SK-N-SH treated with all-trans-retinoic acid at 6 μM for 48 hours (cell line): ENCODE data around the gene HADHA.

Experiments used
- ARNTL ChIP-seq: fragments of 450-650 bp; formaldehyde crosslinking; IDR thresholded peaks from 2 replicates; pipeline ENCODE4 v1.5.0; 2020; ENCODE audit warnings: low read depth, mild to moderate bottlenecking, moderate library complexity, borderline replicate concordance
- BACH2 ChIP-seq: fragments of 250-450 bp; sonication (Bioruptor Pico); IDR thresholded peaks from 2 replicates; pipeline ENCODE4 v1.9.0; 2021; ENCODE audit warnings: mild to moderate bottlenecking, borderline replicate concordance
- CREB5 ChIP-seq: fragments of 250-450 bp; sonication (Bioruptor Pico); IDR thresholded peaks from 2 replicates; pipeline ENCODE4 v1.5.1; 2020; ENCODE audit warnings: low read depth, mild to moderate bottlenecking, moderate library complexity
- CSDC2 ChIP-seq: fragments of 250-450 bp; sonication (Bioruptor Pico); IDR thresholded peaks from 2 replicates; pipeline ENCODE4 v1.5.0; 2020; ENCODE audit warnings: mild to moderate bottlenecking, moderate library complexity
- ESRRG ChIP-seq: fragments of 250-450 bp; sonication (Bioruptor Pico); IDR thresholded peaks from 2 replicates; pipeline ENCODE4 v1.6.1; 2021; ENCODE audit warnings: mild to moderate bottlenecking
- GLIS3 ChIP-seq: fragments of 250-450 bp; sonication (Bioruptor Pico); IDR thresholded peaks from 2 replicates; pipeline ENCODE4 v1.5.0; 2020; ENCODE audit warnings: mild to moderate bottlenecking, moderate library complexity
- OSR1 ChIP-seq: fragments of 250-450 bp; sonication (Bioruptor Pico); IDR thresholded peaks from 2 replicates; pipeline ENCODE4 v1.8.0; 2022; ENCODE audit warnings: moderate library complexity, mild to moderate bottlenecking, inconsistent platforms
- RARB ChIP-seq: fragments of 250-450 bp; sonication (Bioruptor Pico); IDR thresholded peaks from 2 replicates; pipeline ENCODE4 v1.8.0; 2021; ENCODE audit warnings: mild to moderate bottlenecking, moderate library complexity
- SNAI2 ChIP-seq: fragments of 250-450 bp; sonication (Bioruptor Pico); IDR thresholded peaks from 2 replicates; pipeline ENCODE4 v1.5.0; 2020; ENCODE audit warnings: mild to moderate bottlenecking, moderate library complexity
- ZFP3 ChIP-seq: fragments of 250-450 bp; sonication (Bioruptor Pico); IDR thresholded peaks from 2 replicates; pipeline ENCODE4 v1.5.0; 2020; ENCODE audit warnings: mild to moderate bottlenecking, moderate library complexity
- ZFP30 ChIP-seq: fragments of 450-650 bp; formaldehyde crosslinking; IDR thresholded peaks from 2 replicates; pipeline ENCODE4 v1.5.0; 2022; ENCODE audit warnings: mild to moderate bottlenecking, moderate library complexity
- ZNF70 ChIP-seq: fragments of 450-650 bp; formaldehyde crosslinking; IDR thresholded peaks from 2 replicates; pipeline ENCODE4 v1.5.0; 2020; ENCODE audit warnings: mild to moderate bottlenecking, moderate library complexity

- TF ChIP-seq BACH2 (CRISPR knock-in tag) (no peak), ARNTL (CRISPR knock-in tag) (no peak), CSDC2 (CRISPR knock-in tag) (no peak), SNAI2 (no peak), OSR1 (CRISPR knock-in tag) (no peak), ZFP3 (CRISPR knock-in tag) (no peak), CREB5 (CRISPR knock-in tag) (no peak), RARB (CRISPR knock-in tag) (no peak), ESRRG (CRISPR knock-in tag) (no peak), ZFP30 (CRISPR knock-in tag) (no peak), GLIS3 (no peak), ZNF70 (CRISPR knock-in tag) (no peak)
Measured at GRCh38 chr2:26169681-26170414, 74.6 kb downstream of the HADHA start.
